Activated CD8-positive, alpha-beta T cell treated with anti-CD3 and anti-CD28 coated beads for 36 hours (primary cell): ENCODE data around the gene LMOD3. TPM values are rescaled to one million over a fixed set of nuclear protein-coding genes. Genes with fewer than 3 reads are reported as not detected.
A peak's percentile ranks its signal among the peaks of the same experiment; 100 is the strongest.

Source experiments
- ATAC-seq: fragments of 200-7000 bp; cut with Tn5 transposase; one replicate; pipeline ENCODE4 v1.10.0; 2021; ENCODE audit warnings: mild to moderate bottlenecking, moderate library complexity
- CTCF ChIA-PET: fragments of 350-600 bp; sonication (Branson Sonifier 250); formaldehyde crosslinking; loops from one replicate; lab custom pipeline; 2021; ENCODE audit warnings: antibody characterized with exemption; lab: Charles Lee
- POLR2A ChIA-PET: fragments of 350-600 bp; sonication (Branson Sonifier 250); formaldehyde crosslinking; loops from one replicate; lab custom pipeline; 2021; ENCODE audit warnings: antibody characterized with exemption; lab: Charles Lee
- DNase-seq: peaks from one replicate; pipeline ENCODE4 v3.0.0-alpha.2; 2020
- H3K27ac Mint-ChIP-seq: one replicate; pipeline ENCODE4 v1.8.0; 2021; ENCODE audit warnings: mild to moderate bottlenecking, mixed read lengths
- H3K27me3 Mint-ChIP-seq: one replicate; pipeline ENCODE4 v1.8.0; 2021; ENCODE audit warnings: mixed read lengths
- H3K36me3 Mint-ChIP-seq: one replicate; pipeline ENCODE4 v1.8.0; 2021; ENCODE audit warnings: low read depth, mixed read lengths
- H3K4me1 Mint-ChIP-seq: one replicate; pipeline ENCODE4 v1.8.0; 2021; ENCODE audit warnings: low read depth, mixed read lengths
- H3K4me3 Mint-ChIP-seq: one replicate; pipeline ENCODE4 v1.8.0; 2021; ENCODE audit warnings: mild to moderate bottlenecking, moderate library complexity, mixed read lengths
- H3K9me3 Mint-ChIP-seq: one replicate; pipeline ENCODE4 v1.8.0; 2021; ENCODE audit warnings: mixed read lengths
- CTCF ChIP-seq: fragments of 200-600 bp; IDR thresholded peaks from one replicate; pipeline ENCODE4 v1.8.0; 2022; ENCODE audit warnings: antibody characterized with exemption, mild to moderate bottlenecking
- intact Hi-C: fragments of 100-400 bp; cut with micrococcal nuclease; formaldehyde crosslinking; loops from one replicate; pipeline ENCODE4 v1.10.0; 2022
- total RNA-seq, 2 experiments: library from RNA; stranded (reverse); gene quantifications; one replicate each; pipeline ENCODE4 v1.2.3, GENCODE V29; 2021

The LMOD3 gene
- total RNA-seq, 2 experiments from 2014 or later = not detected

- Mint-ChIP-seq H3K36me3 (peaks cover 51% of the 10 kb centered on the region), H3K4me3 (no peak overlapping the region)
- POLR2A ChIA-PET = interaction anchor here (1.5 to 1.6 kb wide), 2 partner anchors 9 to 10 kb away, joined by 3 to 4 read pairs; no protein-coding TSS in a partner anchor
Measured at GRCh38 chr3:69104586-69104985, 17.8 kb downstream of the LMOD3 start.

GRCh38 chr3:69103123-69103522 is 19.3 kb downstream of the LMOD3 start:
- POLR2A ChIA-PET = no interaction called here
- ATAC-seq (no peak), DNase-seq (no peak)
- peaks cover 57% of the 10 kb centered on the region for H3K36me3 Mint-ChIP-seq
- H3K4me1 Mint-ChIP-seq = peaks cover 46% of the 10 kb centered on the region
- TF ChIP-seq CTCF = no peak
- no peak overlapping the region for H3K27ac Mint-ChIP-seq
- no peaks in the 10 kb centered on the region for H3K9me3 Mint-ChIP-seq
- no peaks in the 10 kb centered on the region for H3K27me3 Mint-ChIP-seq
- intact Hi-C loops = no loop called here
- no peak overlapping the region for H3K4me3 Mint-ChIP-seq
- CTCF ChIA-PET = interaction anchor here (1.3 to 3.0 kb wide), 2 partner anchors 18 to 59 kb away, joined by 3 to 14 read pairs; no protein-coding TSS in a partner anchor

More at GRCh38 chr3:69104586-69104985, 17.8 kb downstream of the LMOD3 start:
- Mint-ChIP-seq H3K4me1 (peaks cover 42% of the 10 kb centered on the region), H3K27ac (peak overlapping the region; percentile 61), H3K27me3 (no peaks in the 10 kb centered on the region), H3K9me3 (no peaks in the 10 kb centered on the region)
- intact Hi-C loops = no loop called here
- CTCF ChIA-PET = interaction anchor here (0.7 to 1.7 kb wide), 6 partner anchors 17 to 306 kb away, joined by 3 to 7 read pairs (median 3); no protein-coding TSS in a partner anchor
- ATAC-seq (no peak), DNase-seq (no peak)
- TF ChIP-seq CTCF = no peak

- Mint-ChIP-seq H3K9me3 (peaks cover 3% of the 10 kb centered on the region), H3K4me1 (peaks cover 49% of the 10 kb centered on the region), H3K36me3 (peaks cover 61% of the 10 kb centered on the region), H3K27ac (no peak overlapping the region), H3K4me3 (no peak overlapping the region), H3K27me3 (no peaks in the 10 kb centered on the region)
- ATAC-seq = no peak
- CTCF ChIA-PET = interaction anchor here (0.8 to 3.0 kb wide), 3 partner anchors 18 to 204 kb away, joined by 3 to 14 read pairs (median 3); no protein-coding TSS in a partner anchor
- POLR2A ChIA-PET = no interaction called here
- intact Hi-C loops = no loop called here
- TF ChIP-seq CTCF = no peak
- DNase-seq = no peak
Measured at GRCh38 chr3:69102384-69102783, 20.0 kb downstream of the LMOD3 start.

GRCh38 chr3:69099576-69099975 is 22.8 kb downstream of the LMOD3 start:
- ATAC-seq = no peak
- H3K36me3 Mint-ChIP-seq = peaks cover 64% of the 10 kb centered on the region

More at GRCh38 chr3:69099576-69099975, 22.8 kb downstream of the LMOD3 start:
- TF ChIP-seq CTCF = no peak
- no peak overlapping the region for H3K27ac Mint-ChIP-seq
- H3K4me1 Mint-ChIP-seq = peaks cover 61% of the 10 kb centered on the region
- H3K9me3 Mint-ChIP-seq = peaks cover 3% of the 10 kb centered on the region
- ChIA-PET CTCF (interaction anchor here (0.7 to 1.9 kb wide), 2 partner anchors 14 to 21 kb away, joined by 3 to 7 read pairs; no protein-coding TSS in a partner anchor), POLR2A (interaction anchor here (0.7 to 1.2 kb wide), 5 partner anchors 13 to 48 kb away, joined by 3 to 6 read pairs (median 3); partner anchors contain the start of gene TMF1)
- DNase-seq = no peak
- H3K4me3 Mint-ChIP-seq = no peak overlapping the region
- H3K27me3 Mint-ChIP-seq = no peaks in the 10 kb centered on the region
- intact Hi-C loops = no loop called here
